BE2C (cell line): Measurements from ENCODE around the gene MYB.
A peak's percentile ranks its signal among the peaks of the same experiment; 100 is the strongest.

ENCODE experiments used
- DNase-seq: peaks from one replicate; pipeline ENCODE4 v3.0.0-alpha.2; 2020
- H3K27me3 ChIP-seq: fragments of 250-450 bp; sonication (Bioruptor Pico); 2 replicates; pipeline ENCODE4 v1.5.1; 2020; ENCODE audit warnings: mild to moderate bottlenecking
- H3K36me3 ChIP-seq: fragments of 250-450 bp; sonication (Bioruptor Pico); 2 replicates; pipeline ENCODE4 v1.5.1; 2020; ENCODE audit warnings: mild to moderate bottlenecking
- H3K4me1 ChIP-seq: fragments of 250-450 bp; sonication (Bioruptor Pico); 2 replicates; pipeline ENCODE4 v1.5.1; 2020
- H3K4me3 ChIP-seq: 2 replicates; pipeline ENCODE4 v1.5.1; 2011; ENCODE audit warnings: low read depth, low read length
- H3K9me3 ChIP-seq: fragments of 250-450 bp; sonication (Bioruptor Pico); 2 replicates; pipeline ENCODE4 v1.5.1; 2020
- CTCF ChIP-seq: IDR thresholded peaks from 2 replicates; pipeline ENCODE4 v1.5.1; 2012; ENCODE audit warnings: mild to moderate bottlenecking, low read depth, low read length

MYB gene

GRCh38 chr6:135144673-135145062 lies 36.4 kb upstream of the MYB start:
- H3K4me1 ChIP-seq = no peaks in the 10 kb centered on the region
- no peak overlapping the region for H3K4me3 ChIP-seq
- no peaks in the 10 kb centered on the region for H3K36me3 ChIP-seq
- H3K9me3 ChIP-seq = no peaks in the 10 kb centered on the region
- no peak for TF ChIP-seq CTCF
- H3K27me3 ChIP-seq = no peaks in the 10 kb centered on the region
- no peak for DNase-seq

GRCh38 chr6:135145063-135145800 lies 35.9 kb upstream of the MYB start:
- DNase-seq = no peak
- H3K9me3 ChIP-seq = no peaks in the 10 kb centered on the region
- no peak overlapping the region for H3K4me3 ChIP-seq
- no peaks in the 10 kb centered on the region for H3K4me1 ChIP-seq
- TF ChIP-seq CTCF = peak; percentile 78
- H3K27me3 ChIP-seq = no peaks in the 10 kb centered on the region
- no peaks in the 10 kb centered on the region for H3K36me3 ChIP-seq

- Histone ChIP-seq H3K36me3 (no peaks in the 10 kb centered on the region), H3K4me3 (no peak overlapping the region), H3K9me3 (no peaks in the 10 kb centered on the region; the same call in 1 of the 2 replicates), H3K4me1 (no peaks in the 10 kb centered on the region), H3K27me3 (no peaks in the 10 kb centered on the region)
- no peak for TF ChIP-seq CTCF
- DNase-seq = no peak
Observed at GRCh38 chr6:135146162-135146934, 34.8 kb upstream of the MYB start.

- DNase-seq = no peak
- Histone ChIP-seq H3K27me3 (no peaks in the 10 kb centered on the region), H3K9me3 (no peaks in the 10 kb centered on the region; the same call in 1 of the 2 replicates), H3K4me1 (no peaks in the 10 kb centered on the region), H3K4me3 (no peak overlapping the region), H3K36me3 (no peaks in the 10 kb centered on the region)
- no peak for TF ChIP-seq CTCF
Observed at GRCh38 chr6:135147637-135148592, 33.2 kb upstream of the MYB start.

- Histone ChIP-seq H3K36me3 (no peaks in the 10 kb centered on the region), H3K4me3 (no peak overlapping the region), H3K4me1 (no peaks in the 10 kb centered on the region), H3K27me3 (no peaks in the 10 kb centered on the region), H3K9me3 (no peaks in the 10 kb centered on the region; the same call in 1 of the 2 replicates)
- no peak for TF ChIP-seq CTCF
- DNase-seq = no peak
Observed at GRCh38 chr6:135148889-135149288, 32.2 kb upstream of the MYB start.
